Mesothelial cell of epicardium (in vitro differentiated cells): ENCODE data around the gene CPEB4. TPM values are rescaled to one million over a fixed set of nuclear protein-coding genes. Genes with fewer than 3 reads are reported as not detected.

Experiments
- DNase-seq, 2 experiments: peaks; one replicate each; pipeline ENCODE4 v3.0.0; 2021; ENCODE audit warnings: low spot score in 2 of 2; ENCODE audit not compliant: unreplicated experiment in 2 of 2
- H3K27ac Mint-ChIP-seq: 2 replicates; pipeline ENCODE4 v1.8.0; 2021; ENCODE audit warnings: mixed read lengths
- H3K27me3 Mint-ChIP-seq: 2 replicates; pipeline ENCODE4 v1.8.0; 2021; ENCODE audit warnings: low read depth, mixed read lengths
- H3K36me3 Mint-ChIP-seq: 2 replicates; pipeline ENCODE4 v1.8.0; 2021; ENCODE audit warnings: mixed read lengths
- H3K4me1 Mint-ChIP-seq: 2 replicates; pipeline ENCODE4 v1.8.0; 2021; ENCODE audit warnings: mixed read lengths
- H3K4me3 Mint-ChIP-seq: 2 replicates; pipeline ENCODE4 v1.8.0; 2021; ENCODE audit warnings: mild to moderate bottlenecking, moderate library complexity, mixed read lengths
- H3K9me3 Mint-ChIP-seq: 2 replicates; pipeline ENCODE4 v1.8.0; 2021; ENCODE audit warnings: mixed read lengths
- CTCF ChIP-seq: fragments of 200-600 bp; sonication (generic); IDR thresholded peaks from one replicate; pipeline ENCODE4 v1.5.0; 2021; ENCODE audit warnings: antibody characterized with exemption; ENCODE audit not compliant: unreplicated experiment
- total RNA-seq: library from RNA; stranded (reverse); gene quantifications from 3 replicates; pipeline ENCODE4 v1.2.1, GENCODE V29; 2021

CPEB4 gene
- total RNA-seq, 1 donor from 2014 or later, result 15.3 TPM

DNA sequence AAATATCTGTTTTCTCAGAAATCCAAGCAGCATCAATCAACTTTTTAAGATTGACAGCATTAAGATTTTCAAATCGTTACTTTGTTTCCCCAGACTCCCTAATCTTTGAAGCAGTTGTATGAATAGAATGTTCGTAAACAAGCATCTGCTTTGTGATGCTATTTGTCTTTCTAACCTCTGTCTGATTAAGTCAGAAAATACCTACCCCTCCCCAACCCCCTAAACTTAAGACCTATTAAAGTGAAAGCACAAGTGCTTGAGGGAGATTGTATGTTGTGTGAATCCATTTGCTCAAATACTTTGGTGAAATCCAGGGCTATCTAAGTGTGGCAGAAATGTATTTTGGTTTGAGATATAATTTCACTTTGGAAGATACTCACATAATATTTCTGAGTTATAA lies 53.0 kb downstream of the CPEB4 start:
- H3K36me3 Mint-ChIP-seq, result peaks cover 2% of the 10 kb centered on the region
- no peak for TF ChIP-seq CTCF
- no peak for DNase-seq
- H3K27me3 Mint-ChIP-seq, result no peaks in the 10 kb centered on the region
- peaks cover 8% of the 10 kb centered on the region for H3K4me1 Mint-ChIP-seq
- H3K27ac Mint-ChIP-seq, result no peak overlapping the region
- no peak overlapping the region for H3K4me3 Mint-ChIP-seq
- H3K9me3 Mint-ChIP-seq, result no peaks in the 10 kb centered on the region

GRCh38 chr5:173941758-173942401 lies 53.7 kb downstream of the CPEB4 start:
- no peak for DNase-seq
- H3K4me1 Mint-ChIP-seq, result peaks cover 8% of the 10 kb centered on the region
- H3K27me3 Mint-ChIP-seq, result no peaks in the 10 kb centered on the region
- H3K36me3 Mint-ChIP-seq, result peaks cover 6% of the 10 kb centered on the region
- H3K4me3 Mint-ChIP-seq, result no peak overlapping the region
- H3K27ac Mint-ChIP-seq, result no peak overlapping the region
- no peak for TF ChIP-seq CTCF
- H3K9me3 Mint-ChIP-seq, result no peaks in the 10 kb centered on the region

DNA sequence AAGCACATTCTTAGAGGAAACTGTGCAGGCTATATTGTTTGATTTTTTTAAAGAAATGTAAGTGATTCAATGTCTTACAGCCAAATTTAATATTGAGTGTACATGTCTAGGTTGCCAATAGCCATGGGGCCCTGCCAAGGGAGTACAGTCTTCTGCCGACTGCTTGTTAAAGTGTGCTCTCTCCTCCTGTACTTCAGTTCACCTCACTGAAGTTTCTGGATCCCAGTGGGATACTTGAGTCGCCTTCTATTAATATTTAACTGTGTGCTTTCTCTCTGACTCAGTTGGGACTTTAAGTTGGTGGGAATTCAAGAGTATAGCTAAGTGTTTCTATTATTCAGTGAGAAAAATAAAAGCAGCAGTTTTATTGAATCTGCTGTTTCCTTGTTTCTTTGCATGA lies 56.4 kb downstream of the CPEB4 start:
- no peak overlapping the region for H3K27ac Mint-ChIP-seq
- no peak for DNase-seq
- TF ChIP-seq CTCF, result no peak
- no peak overlapping the region for H3K4me3 Mint-ChIP-seq
- H3K4me1 Mint-ChIP-seq, result peaks cover 8% of the 10 kb centered on the region
- H3K27me3 Mint-ChIP-seq, result no peaks in the 10 kb centered on the region
- H3K36me3 Mint-ChIP-seq, result peaks cover 16% of the 10 kb centered on the region
- no peaks in the 10 kb centered on the region for H3K9me3 Mint-ChIP-seq

- Mint-ChIP-seq H3K27me3 (no peaks in the 10 kb centered on the region), H3K9me3 (no peaks in the 10 kb centered on the region), H3K27ac (no peak overlapping the region), H3K36me3 (peaks cover 19% of the 10 kb centered on the region), H3K4me3 (no peak overlapping the region), H3K4me1 (peaks cover 8% of the 10 kb centered on the region)
- no peak for DNase-seq
- TF ChIP-seq CTCF, result no peak
These were observed 57.0 kb downstream of the CPEB4 start for GRCh38 chr5:173945160-173945559.

- DNase-seq, result no peak
- Mint-ChIP-seq H3K9me3 (no peaks in the 10 kb centered on the region), H3K4me1 (peaks cover 8% of the 10 kb centered on the region), H3K4me3 (no peak overlapping the region), H3K27me3 (no peaks in the 10 kb centered on the region), H3K27ac (no peak overlapping the region), H3K36me3 (peaks cover 19% of the 10 kb centered on the region)
- no peak for TF ChIP-seq CTCF
These were observed 58.2 kb downstream of the CPEB4 start for GRCh38 chr5:173946323-173946722.

DNA sequence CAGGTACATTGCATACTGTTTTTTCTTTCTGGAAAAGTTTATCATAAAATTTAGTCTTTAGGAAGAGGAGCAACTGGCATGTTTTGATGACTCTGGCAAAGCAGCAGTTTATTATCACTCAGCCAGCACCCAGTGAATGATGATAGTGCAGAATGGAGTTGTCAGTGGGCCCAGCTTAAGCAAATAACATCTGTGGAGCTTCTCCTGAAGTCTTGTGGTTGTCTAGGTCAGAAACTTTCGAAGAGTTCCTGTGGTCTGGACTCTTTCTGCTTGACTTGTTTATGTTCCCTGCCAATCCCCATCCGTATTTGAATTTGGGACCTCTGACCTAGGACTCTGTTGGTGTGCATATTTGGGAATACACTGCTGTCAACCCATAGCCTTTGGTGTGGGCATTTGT lies 62.7 kb downstream of the CPEB4 start:
- DNase-seq, result no peak
- no peaks in the 10 kb centered on the region for H3K27me3 Mint-ChIP-seq
- no peak overlapping the region for H3K27ac Mint-ChIP-seq
- H3K9me3 Mint-ChIP-seq, result no peaks in the 10 kb centered on the region
- H3K4me3 Mint-ChIP-seq, result no peak overlapping the region
- H3K36me3 Mint-ChIP-seq, result peaks cover 40% of the 10 kb centered on the region
- no peak for TF ChIP-seq CTCF
- no peaks in the 10 kb centered on the region for H3K4me1 Mint-ChIP-seq
